ENCODE measurements around the gene FHOD1. TPM values are rescaled to one million over a fixed set of nuclear protein-coding genes. Genes with fewer than 3 reads are reported as not detected.
A peak's percentile ranks its signal among the peaks of the same experiment; 100 is the strongest.

FHOD1 gene
- total and polyA plus RNA-seq, 9 of the 15 experiments (the other 6 are each of a cell fraction or from before 2014, with no cell fraction given), result 18.7 to 126 (median 32.3) TPM

GRCh38 chr16:67241008-67241900, 6.0 kb downstream of the FHOD1 start (continued):
- TF ChIP-seq POLR3A (IDR thresholded peaks at IDR 0.05; ENCODE audit: borderline replicate concordance, extremely low read depth, insufficient read depth, insufficient read length), result no peak
- no peak for TF ChIP-seq ZNF717 (CRISPR knock-in tag; IDR thresholded peaks at IDR 0.05)
- TF ChIP-seq ZNF589 (CRISPR knock-in tag; IDR thresholded peaks at IDR 0.05; ENCODE audit: low read depth), result peak; percentile 45; the same call in 1 of the 2 replicates
- no peak for TF ChIP-seq SETDB1 (IDR thresholded peaks at IDR 0.05; ENCODE audit: low read length)
- TF ChIP-seq SMAD1 (IDR thresholded peaks at IDR 0.05; ENCODE audit: low read depth, low read length, partially characterized antibody), result no peak
- no peak for TF ChIP-seq BDP1 (IDR thresholded peaks at IDR 0.05; ENCODE audit: insufficient read depth, insufficient read length)
- TF ChIP-seq NFIC (IDR thresholded peaks at IDR 0.05), result 0 out of 2 replicates have a peak, but pooled peaks have one; percentile 13
- TF ChIP-seq PHF21A (IDR thresholded peaks at IDR 0.05; ENCODE audit: borderline replicate concordance, low read depth), result no peak; the same call in 1 of the 2 replicates
- TF ChIP-seq U2AF2 (optimal IDR thresholded peaks at IDR 0.05; ENCODE audit: low read depth, low read length), result no peak
- peak; percentile 46; the same call in 1 of the 2 replicates for TF ChIP-seq HDGF (IDR thresholded peaks at IDR 0.05)
- TF ChIP-seq GTF2E2 (tag; IDR thresholded peaks at IDR 0.05), result no peak
- TF ChIP-seq TSHZ1 (CRISPR knock-in tag; IDR thresholded peaks at IDR 0.05), result no peak
- TF ChIP-seq MCM5 (IDR thresholded peaks at IDR 0.05; ENCODE audit: low read depth), result no peak
- no peak for TF ChIP-seq NR1H2 (CRISPR knock-in tag; IDR thresholded peaks at IDR 0.05)
- no peak for TF ChIP-seq HNRNPLL (IDR thresholded peaks at IDR 0.05; ENCODE audit: low read depth, low read length, poor library complexity, severe bottlenecking)
- TF ChIP-seq KLF13 (tag; IDR thresholded peaks at IDR 0.05; ENCODE audit: borderline replicate concordance, low read depth), result 0 out of 2 replicates have a peak, but pooled peaks have one; percentile 15
- no peak for TF ChIP-seq RBM34 (IDR thresholded peaks at IDR 0.05; ENCODE audit: borderline replicate concordance, insufficient read depth, low read length)
- no peak for TF ChIP-seq PBX2 (CRISPR knock-in tag; IDR thresholded peaks at IDR 0.05; ENCODE audit: low read depth)
- TF ChIP-seq PBX2 (tag; conservative IDR thresholded peaks at IDR 0.05; ENCODE audit: low read depth), result no peak
- TF ChIP-seq YBX1 (IDR thresholded peaks at IDR 0.05), result no peak
- TF ChIP-seq GMEB1 (CRISPR knock-in tag; IDR thresholded peaks at IDR 0.05), result no peak

Measured in K562 (cell line).